Endodermal cell (in vitro differentiated cells): Measurements from ENCODE around the gene HHATL. TPM values are rescaled to one million over a fixed set of nuclear protein-coding genes. Genes with fewer than 3 reads are reported as not detected.

Experiments used
- DNase-seq: peaks from one replicate; pipeline ENCODE4 v3.0.0-alpha.2; 2017
- H3K27ac ChIP-seq: 2 replicates; pipeline ENCODE4 v1.5.1; 2013; ENCODE audit warnings: mild to moderate bottlenecking, low read depth, low read length, moderate library complexity
- H3K27me3 ChIP-seq: 2 replicates; pipeline ENCODE4 v1.6.1; 2013; ENCODE audit warnings: mild to moderate bottlenecking, low read length, moderate library complexity; ENCODE audit not compliant: insufficient read depth, control insufficient read depth, poor library complexity, severe bottlenecking
- H3K36me3 ChIP-seq: 2 replicates; pipeline ENCODE4 v1.7.0; 2013; ENCODE audit warnings: mild to moderate bottlenecking, low read length, moderate library complexity; ENCODE audit not compliant: control insufficient read depth, insufficient read depth
- H3K4me1 ChIP-seq: one replicate; pipeline ENCODE4 v1.7.0; 2013; ENCODE audit warnings: low read length; ENCODE audit not compliant: control insufficient read depth, insufficient read depth
- H3K4me3 ChIP-seq: 2 replicates; pipeline ENCODE4 v1.5.1; 2013; ENCODE audit warnings: mild to moderate bottlenecking, low read length, moderate library complexity
- H3K9ac ChIP-seq: 2 replicates; pipeline ENCODE4 v1.6.1; 2013; ENCODE audit warnings: mild to moderate bottlenecking, low read length, moderate library complexity; ENCODE audit not compliant: poor library complexity, severe bottlenecking; ENCODE audit errors: extremely low read depth
- H3K9me3 ChIP-seq: 2 replicates; pipeline ENCODE4 v1.6.1; 2013; ENCODE audit warnings: mild to moderate bottlenecking, low read length, moderate library complexity; ENCODE audit not compliant: control insufficient read depth
- H3K27ac Mint-ChIP-seq: 2 replicates; pipeline ENCODE4 v1.8.0; 2020; ENCODE audit warnings: mixed read lengths
- H3K27me3 Mint-ChIP-seq: 2 replicates; pipeline ENCODE4 v1.8.0; 2021; ENCODE audit warnings: mild to moderate bottlenecking, mixed read lengths; ENCODE audit not compliant: insufficient read depth
- H3K36me3 Mint-ChIP-seq: 2 replicates; pipeline ENCODE4 v1.8.0; 2020; ENCODE audit warnings: low read depth, mixed read lengths
- H3K4me1 Mint-ChIP-seq: 2 replicates; pipeline ENCODE4 v1.8.0; 2020; ENCODE audit warnings: mixed read lengths
- H3K4me3 Mint-ChIP-seq: 2 replicates; pipeline ENCODE4 v1.8.0; 2020; ENCODE audit warnings: mild to moderate bottlenecking, moderate library complexity, mixed read lengths
- H3K9me3 Mint-ChIP-seq: 2 replicates; pipeline ENCODE4 v1.8.0; 2020; ENCODE audit warnings: mild to moderate bottlenecking, mixed read lengths
- WGBS, 2 experiments: methylation state at CpG; one replicate each; pipeline versions ENCODE4 v1.1.5 to v1.1.7; 2013; ENCODE audit warnings: missing lambda C conversion rate in 2 of 2, mixed read lengths in 1 of 2; ENCODE audit not compliant: insufficient coverage in 1 of 2, insufficient read length in 1 of 2; 5-methylcytosine and 5-hydroxymethylcytosine counted together
- total RNA-seq, 2 donors: library from RNA; stranded (reverse); fragmentation: NEBNext Ultra II Directional in 1 of 2; extraction: Animal tissue kit (Norgen Biotek cat#: 25700) in 1 of 2; gene quantifications; 2 replicates in 1 of 2; 3 replicates in 1 of 2; pipeline ENCODE4 v1.2.1, GENCODE V29; 2021
- TF ChIP-seq, protein P1 (sequence below): fragments of 200-600 bp; sonication (generic); conservative IDR thresholded peaks from 2 replicates; pipeline ENCODE4 v1.5.0; 2021; ENCODE audit warnings: antibody characterized with exemption, mild to moderate bottlenecking

The HHATL gene
- total RNA-seq, 2 donors from 2014 or later, result not detected

GRCh38 chr3:42691816-42692666 is 10.6 kb downstream of the HHATL start:
- Histone ChIP-seq H3K36me3 (no peaks in the 10 kb centered on the region), H3K4me3 (no peak overlapping the region), H3K27ac (no peak overlapping the region), H3K9me3 (no peaks in the 10 kb centered on the region), H3K9ac (no peak overlapping the region), H3K4me1 (no peaks in the 10 kb centered on the region), H3K27me3 (peaks cover 14% of the 10 kb centered on the region)
- no peak overlapping the region for H3K4me3 Mint-ChIP-seq
- WGBS, 2 experiments, result 86 to 92% methylated on average over 8 to 13 of the region's 13 CpGs
- H3K27me3 Mint-ChIP-seq, result peaks cover 3% of the 10 kb centered on the region
- no peaks in the 10 kb centered on the region for H3K36me3 Mint-ChIP-seq
- H3K9me3 Mint-ChIP-seq, result no peaks in the 10 kb centered on the region
- TF ChIP-seq, protein P1, sequence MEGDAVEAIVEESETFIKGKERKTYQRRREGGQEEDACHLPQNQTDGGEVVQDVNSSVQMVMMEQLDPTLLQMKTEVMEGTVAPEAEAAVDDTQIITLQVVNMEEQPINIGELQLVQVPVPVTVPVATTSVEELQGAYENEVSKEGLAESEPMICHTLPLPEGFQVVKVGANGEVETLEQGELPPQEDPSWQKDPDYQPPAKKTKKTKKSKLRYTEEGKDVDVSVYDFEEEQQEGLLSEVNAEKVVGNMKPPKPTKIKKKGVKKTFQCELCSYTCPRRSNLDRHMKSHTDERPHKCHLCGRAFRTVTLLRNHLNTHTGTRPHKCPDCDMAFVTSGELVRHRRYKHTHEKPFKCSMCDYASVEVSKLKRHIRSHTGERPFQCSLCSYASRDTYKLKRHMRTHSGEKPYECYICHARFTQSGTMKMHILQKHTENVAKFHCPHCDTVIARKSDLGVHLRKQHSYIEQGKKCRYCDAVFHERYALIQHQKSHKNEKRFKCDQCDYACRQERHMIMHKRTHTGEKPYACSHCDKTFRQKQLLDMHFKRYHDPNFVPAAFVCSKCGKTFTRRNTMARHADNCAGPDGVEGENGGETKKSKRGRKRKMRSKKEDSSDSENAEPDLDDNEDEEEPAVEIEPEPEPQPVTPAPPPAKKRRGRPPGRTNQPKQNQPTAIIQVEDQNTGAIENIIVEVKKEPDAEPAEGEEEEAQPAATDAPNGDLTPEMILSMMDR, result no peak
- H3K4me1 Mint-ChIP-seq, result peaks cover 1% of the 10 kb centered on the region
- no peak overlapping the region for H3K27ac Mint-ChIP-seq
- DNase-seq, result no peak

DNA sequence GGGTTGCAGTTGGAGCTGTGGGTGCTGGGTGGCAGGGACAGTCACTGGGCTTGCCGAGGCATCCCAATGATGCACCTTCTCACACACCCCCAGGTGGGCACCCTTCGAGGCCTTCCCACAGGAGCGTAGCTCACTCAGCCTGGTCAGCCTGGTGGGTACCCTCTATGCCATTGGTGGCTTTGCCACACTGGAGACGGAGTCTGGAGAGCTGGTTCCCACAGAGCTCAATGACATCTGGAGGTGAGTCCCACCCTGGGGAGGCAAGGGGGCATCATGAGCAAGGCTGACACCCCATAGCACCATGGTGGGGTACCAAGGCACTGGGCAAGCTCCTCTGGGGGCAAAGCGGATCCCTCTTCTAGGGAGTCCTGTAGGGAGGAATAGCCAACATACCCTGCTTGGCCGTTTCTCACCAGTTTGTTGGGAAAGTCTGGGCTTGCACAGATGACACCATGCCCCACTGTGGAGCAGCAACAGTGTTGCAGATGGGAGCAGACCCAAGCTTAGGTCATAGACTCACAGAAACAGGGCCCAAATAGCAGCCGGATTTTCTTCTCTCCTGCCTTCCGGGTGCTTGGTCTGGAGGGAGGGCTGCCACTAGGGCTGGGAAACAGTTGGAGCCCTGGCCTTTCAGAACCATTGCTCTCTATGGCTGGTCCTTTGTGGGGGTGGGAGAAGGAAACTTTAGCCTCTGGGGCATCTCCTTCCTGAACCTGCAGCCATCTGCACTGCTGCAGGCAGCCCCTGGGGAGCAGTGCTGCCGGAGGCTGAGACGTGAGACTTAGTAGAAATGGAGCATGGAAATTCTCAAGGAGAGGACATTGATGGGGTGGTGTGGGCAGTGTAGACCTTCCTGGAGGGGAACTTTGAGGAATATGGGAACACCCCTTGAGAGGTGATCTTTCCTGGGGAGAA is 11.6 kb downstream of the HHATL start:
- Mint-ChIP-seq H3K4me1 (peaks cover 1% of the 10 kb centered on the region), H3K36me3 (no peaks in the 10 kb centered on the region), H3K27me3 (peaks cover 3% of the 10 kb centered on the region), H3K27ac (no peak overlapping the region), H3K4me3 (no peak overlapping the region), H3K9me3 (no peaks in the 10 kb centered on the region)
- no peak overlapping the region for H3K9ac ChIP-seq
- peaks cover 13% of the 10 kb centered on the region for H3K27me3 ChIP-seq
- TF ChIP-seq, protein P1, result no peak
- no peaks in the 10 kb centered on the region for H3K9me3 ChIP-seq
- no peak overlapping the region for H3K4me3 ChIP-seq
- DNase-seq, result no peak
- 83% methylated on average over 6 to 10 of the region's 10 CpGs for WGBS, 2 experiments
- no peaks in the 10 kb centered on the region for H3K36me3 ChIP-seq
- no peak overlapping the region for H3K27ac ChIP-seq
- no peaks in the 10 kb centered on the region for H3K4me1 ChIP-seq

DNA sequence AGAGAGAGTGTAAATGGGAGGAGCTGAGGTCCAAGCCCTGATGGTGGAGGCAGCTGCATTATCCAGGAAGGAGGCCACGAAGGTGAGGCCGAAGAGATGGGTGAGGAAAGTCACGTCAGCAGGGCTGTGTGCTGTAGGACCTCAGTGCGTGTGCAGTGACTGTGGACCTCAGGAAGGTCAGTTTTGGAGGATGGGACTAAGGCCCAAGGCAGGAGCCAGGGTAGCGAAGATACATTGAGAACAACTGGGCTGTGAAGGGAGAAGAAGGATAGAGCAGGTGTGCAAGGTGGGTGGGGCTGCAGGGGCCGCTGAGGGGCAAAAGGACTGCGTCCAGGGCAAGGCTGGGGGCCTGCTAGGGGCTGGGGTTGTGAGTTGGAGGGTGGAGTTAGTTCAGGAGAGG is 12.4 kb downstream of the HHATL start:
- H3K9me3 Mint-ChIP-seq, result no peaks in the 10 kb centered on the region
- H3K36me3 Mint-ChIP-seq, result no peaks in the 10 kb centered on the region
- Histone ChIP-seq H3K27ac (no peak overlapping the region), H3K27me3 (peaks cover 5% of the 10 kb centered on the region), H3K4me1 (no peaks in the 10 kb centered on the region), H3K4me3 (no peak overlapping the region), H3K9ac (no peak overlapping the region), H3K36me3 (no peaks in the 10 kb centered on the region), H3K9me3 (no peaks in the 10 kb centered on the region)
- no peak for DNase-seq
- H3K4me1 Mint-ChIP-seq, result peaks cover 1% of the 10 kb centered on the region
- H3K27ac Mint-ChIP-seq, result no peak overlapping the region
- peaks cover 3% of the 10 kb centered on the region for H3K27me3 Mint-ChIP-seq
- no peak overlapping the region for H3K4me3 Mint-ChIP-seq
- TF ChIP-seq, protein P1, result no peak
- WGBS, 2 experiments, result 90 to 98% methylated on average over 4 to 7 of the region's 7 CpGs
